Right cardiac atrium (tissue), 5 donors: ENCODE data around the gene TSGA10. TPM values are rescaled to one million over a fixed set of nuclear protein-coding genes. Genes with fewer than 3 reads are reported as not detected.
"Not testable (repeated sequence)": the region's sequence is repeated elsewhere in the genome, so short reads cannot be mapped to it uniquely, and the experiment has no call there.

Experiments
- ATAC-seq, 2 donors: fragments of 200-7000 bp; cut with Tn5 transposase; one replicate each; pipeline versions ENCODE4 v1.8.0 to v1.9.1; 2020; ENCODE audit warnings: moderate library complexity in 2 of 2, mild to moderate bottlenecking in 1 of 2
- DNase-seq, 3 donors: peaks; one replicate each; pipeline ENCODE4 v3.0.0-alpha.2; 2020
- H3K27ac ChIP-seq: one replicate; pipeline ENCODE4 v1.5.1; 2013; ENCODE audit warnings: mild to moderate bottlenecking, low read length, control low read depth, moderate library complexity
- H3K27me3 ChIP-seq: one replicate; pipeline ENCODE4 v1.6.1; 2013; ENCODE audit not compliant: control insufficient read depth, insufficient read depth
- H3K4me1 ChIP-seq: one replicate; pipeline ENCODE4 v1.6.1; 2013; ENCODE audit warnings: low read length; ENCODE audit not compliant: control insufficient read depth, insufficient read depth
- H3K4me3 ChIP-seq: one replicate; pipeline ENCODE4 v1.5.1; 2013; ENCODE audit warnings: low read length, control low read depth
- H3K9me3 ChIP-seq: one replicate; pipeline ENCODE4 v1.6.1; 2013; ENCODE audit warnings: low read length; ENCODE audit not compliant: control insufficient read depth
- WGBS: extraction: QIAGEN DNeasy Blood & Tissue Kit; methylation state at CpG from one replicate; pipeline ENCODE4 v1.1.7; 2013; 5-methylcytosine and 5-hydroxymethylcytosine counted together
- intact Hi-C, 4 donors: fragments of 100-400 bp; cut with DNase I; formaldehyde crosslinking; loops; one replicate each; pipeline versions ENCODE4 v1.11.0 to v1.14.0; 2022 to 2023
- polyA plus RNA-seq: library from polyadenylated mRNA; stranded (reverse); fragments of 200-250 nt; gene quantifications from one replicate; pipeline ENCODE4 v1.2.3, GENCODE V29; 2013
- total RNA-seq, 4 donors: library from RNA; stranded (reverse); fragmentation: NEBNext Ultra II Directional; extraction: Animal tissue kit (Norgen Biotek cat#: 25700); gene quantifications; one replicate each; pipeline ENCODE4 v1.2.1, GENCODE V29; 2021
- donor health status: healthy with polysubstance abuse.
- donor health status: DM: no; HTN: yes; CAD: no.
- donor health status: DM: no; HTN: no; CAD: no.
- donor health status: DM: no; HTN: yes; CAD: no; lungs with severe emphysema.
- donor health status: DM: yes; HTN: yes; CAD: no.

Gene TSGA10
- total and polyA plus RNA-seq, 5 donors, result 2.5 to 5.2 (median 4.4) TPM

DNA sequence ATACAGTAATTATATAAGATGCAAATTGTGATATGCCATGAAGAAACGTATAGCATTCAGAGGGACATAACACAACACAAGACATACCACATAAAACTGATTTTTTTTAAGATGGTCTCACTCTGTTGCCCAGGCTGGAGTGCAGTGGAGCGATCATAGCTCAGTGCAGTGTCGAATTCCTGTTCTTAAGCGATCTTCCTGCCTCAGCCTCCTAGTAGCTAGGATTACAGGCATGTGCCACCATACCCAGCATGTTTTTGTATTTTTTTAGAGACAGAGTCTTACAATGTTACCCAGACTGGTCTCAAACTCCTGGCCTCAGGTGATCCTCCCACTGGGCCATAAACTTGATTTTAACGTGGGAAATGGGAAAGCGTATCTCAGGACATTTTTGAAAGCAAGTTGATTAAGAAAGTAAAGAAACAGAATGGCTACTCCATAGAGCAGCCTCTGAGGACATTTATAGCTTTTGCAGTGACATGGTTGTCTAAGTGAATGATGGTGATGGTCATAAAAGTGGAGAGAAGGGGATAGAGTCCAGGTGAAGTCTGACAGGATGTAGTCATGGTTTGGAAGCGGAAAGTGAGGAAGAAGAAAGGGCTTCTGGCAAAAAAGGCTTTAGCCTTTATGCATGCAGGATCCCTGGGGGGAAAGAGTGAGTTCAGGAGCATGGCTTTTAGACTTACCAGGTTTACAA lies 2.4 kb downstream of the TSGA10 start:
- Histone ChIP-seq H3K4me1 (peaks cover 4% of the 10 kb centered on the region), H3K27me3 (no peaks in the 10 kb centered on the region), H3K9me3 (no peaks in the 10 kb centered on the region), H3K27ac (no peak overlapping the region), H3K4me3 (no peak overlapping the region)
- intact Hi-C loops, result no loop called here
- DNase-seq, result no peak
- WGBS, result 90% methylated on average over 7 of the region's 7 CpGs
- no peak for ATAC-seq

DNA sequence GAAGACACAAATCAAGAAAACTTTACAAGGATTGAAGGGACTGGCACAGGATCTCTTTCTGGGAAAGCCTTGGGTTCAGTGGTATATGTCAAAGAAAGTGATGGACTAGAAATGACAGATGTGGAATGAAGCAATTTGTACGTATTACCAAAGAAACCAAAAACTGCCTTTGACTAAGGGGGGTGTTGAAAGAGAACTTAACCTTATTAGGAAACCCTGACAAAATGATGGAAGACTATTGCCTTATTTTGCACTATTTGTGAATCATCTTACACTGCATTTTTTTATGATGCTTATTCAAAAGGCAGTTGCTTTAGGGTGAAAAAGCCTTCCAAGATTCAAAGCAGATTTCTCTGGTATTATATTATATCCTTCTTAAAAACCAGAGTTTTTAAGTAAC lies 4.0 kb downstream of the TSGA10 start:
- peaks cover 4% of the 10 kb centered on the region for H3K4me1 ChIP-seq
- H3K4me3 ChIP-seq, result no peak overlapping the region
- no peak overlapping the region for H3K27ac ChIP-seq
- ATAC-seq, result no peak
- no peaks in the 10 kb centered on the region for H3K9me3 ChIP-seq
- 78% methylated on average over 1 of the region's 1 CpG for WGBS
- H3K27me3 ChIP-seq, result no peaks in the 10 kb centered on the region
- no peak for DNase-seq
- intact Hi-C loops, result no loop called here

DNA sequence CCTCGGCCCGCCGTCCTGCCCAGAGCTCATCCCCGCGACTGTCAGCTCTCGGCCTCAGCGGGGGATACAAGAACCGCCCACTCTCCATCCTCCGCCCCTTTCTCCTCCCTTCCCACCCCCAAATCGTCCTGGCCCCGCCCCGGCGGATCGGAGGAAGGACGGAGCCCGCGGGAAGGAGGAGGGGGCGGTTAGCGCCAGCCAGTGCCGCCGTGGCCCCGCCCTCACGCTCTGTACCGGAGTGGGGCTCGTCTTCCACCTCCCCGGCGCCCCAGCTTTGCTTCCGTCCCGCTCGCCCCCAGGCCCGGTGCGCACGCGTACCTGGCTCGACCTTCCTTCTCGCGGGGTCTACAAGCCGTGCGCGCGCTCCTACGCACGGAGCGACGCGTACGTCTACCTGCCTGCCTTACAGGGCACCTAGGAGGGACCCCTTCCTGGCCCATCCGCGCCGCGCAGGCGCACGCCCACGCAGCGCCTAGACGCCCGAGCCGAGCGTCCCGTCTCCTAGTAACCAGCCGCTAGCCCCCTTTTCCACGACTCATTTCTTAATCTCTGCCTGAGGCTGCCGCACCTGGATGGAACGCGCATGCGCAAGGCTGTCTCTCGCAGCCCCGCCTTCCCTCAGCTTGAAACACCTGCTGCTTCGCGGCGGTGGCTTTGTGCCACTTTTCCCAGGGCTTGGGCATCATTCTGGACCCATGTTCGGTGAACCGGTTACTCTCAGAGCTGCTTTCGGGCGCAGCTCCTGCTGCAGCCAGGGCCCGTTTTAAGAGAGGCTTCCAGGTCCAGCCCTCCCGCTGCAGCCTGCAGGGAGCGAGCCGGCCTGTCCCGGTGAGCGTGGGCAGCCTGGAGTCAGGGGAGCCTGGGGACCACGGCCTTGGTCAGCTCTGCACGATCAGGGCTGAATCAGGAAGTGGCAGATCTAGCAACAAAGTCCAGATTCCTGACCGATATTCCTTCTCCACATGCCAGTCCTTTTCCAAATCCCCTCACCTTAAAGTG lies 13.3 kb downstream of the TSGA10 start, which contains the start of gene C2orf15:
Gene C2orf15, plus strand, starts transcription at position 598 of the 999 bp plus-strand sequence. CDS start 8,852 bp downstream, outside the sequence.
- Histone ChIP-seq H3K9me3 (no peaks in the 10 kb centered on the region), H3K4me3 (peak within 1 kb of the TSS; percentile 72), H3K4me1 (no peaks in the 10 kb centered on the region), H3K27ac (peak within 1 kb of the TSS; percentile 58), H3K27me3 (no peaks in the 10 kb centered on the region)
- DNase-seq (peak; percentile 93 to 97 (median 97)), ATAC-seq (peak; percentile 99)
- WGBS, result under 1% methylated on average over 82 of the region's 84 CpGs
- intact Hi-C loops, result loop anchor here in 1 of 4 donors (2.0 kb wide), 1 partner anchor 25 kb away; no protein-coding TSS in a partner anchor

DNA sequence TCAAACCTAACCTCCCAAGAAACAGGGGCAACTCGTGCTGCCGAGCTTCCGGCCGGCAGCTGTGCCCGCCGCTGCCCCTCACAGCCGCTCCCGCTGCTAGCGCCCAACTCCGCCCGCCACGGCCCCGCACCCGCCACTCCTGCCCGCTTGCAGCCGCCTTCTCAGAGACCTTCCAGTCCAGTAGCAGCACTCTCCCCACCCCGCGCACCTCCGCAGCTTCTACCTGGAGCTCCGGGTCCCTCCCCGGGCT lies 14.0 kb downstream of the TSGA10 start:
- peak; percentile 69 to 73 for ATAC-seq
- H3K4me1 ChIP-seq, result no peaks in the 10 kb centered on the region
- H3K4me3 ChIP-seq, result peak overlapping the region; percentile 72
- no peaks in the 10 kb centered on the region for H3K27me3 ChIP-seq
- no peaks in the 10 kb centered on the region for H3K9me3 ChIP-seq
- no peak for DNase-seq
- H3K27ac ChIP-seq, result peak overlapping the region; percentile 21
- under 1% methylated on average over 21 of the region's 21 CpGs for WGBS
- intact Hi-C loops, result no loop called here

DNA sequence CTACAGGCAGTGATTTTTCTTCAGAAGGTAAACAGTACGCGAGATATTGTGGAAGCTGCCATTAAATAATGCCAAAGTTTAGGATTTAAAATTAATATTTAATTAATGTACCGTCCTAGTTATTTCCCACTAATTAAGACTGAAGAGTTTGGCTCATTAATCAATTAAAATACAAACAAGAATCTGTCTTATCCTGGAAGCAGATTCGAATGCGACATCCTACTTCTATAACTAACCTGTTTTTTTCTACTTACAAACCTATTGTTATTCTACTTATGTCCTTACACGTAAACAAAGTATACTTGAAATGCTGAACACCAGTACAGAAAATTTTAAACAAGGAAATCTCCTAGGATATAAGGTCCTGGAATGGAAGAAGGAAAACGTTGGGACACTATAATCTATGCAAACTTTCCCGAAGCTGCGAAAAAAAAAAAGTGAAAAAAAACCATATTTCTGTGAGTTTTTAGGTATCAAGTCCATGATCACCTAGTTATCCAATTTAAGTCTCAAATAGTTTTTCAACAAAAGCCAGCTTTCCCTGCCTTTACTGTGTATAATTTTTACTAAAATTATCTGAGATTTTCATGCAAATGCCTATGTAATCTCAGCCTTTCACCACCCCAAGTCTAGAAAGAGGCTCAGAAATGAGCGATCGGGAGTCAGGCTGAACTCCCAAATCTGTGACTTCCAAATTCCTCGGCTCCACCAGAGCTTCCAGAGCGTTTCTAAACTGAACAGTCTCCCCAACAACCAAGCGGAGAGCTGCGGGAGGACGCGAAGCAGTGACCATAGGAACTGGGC lies 14.5 kb downstream of the TSGA10 start:
- ATAC-seq (no peak), DNase-seq (no peak)
- intact Hi-C loops, result no loop called here
- peak overlapping the region; percentile 21 for H3K27ac ChIP-seq
- WGBS, result 26% methylated on average over 17 of the region's 17 CpGs
- H3K27me3 ChIP-seq, result no peaks in the 10 kb centered on the region
- no peaks in the 10 kb centered on the region for H3K9me3 ChIP-seq
- peak overlapping the region; percentile 72 for H3K4me3 ChIP-seq
- H3K4me1 ChIP-seq, result no peaks in the 10 kb centered on the region

DNA sequence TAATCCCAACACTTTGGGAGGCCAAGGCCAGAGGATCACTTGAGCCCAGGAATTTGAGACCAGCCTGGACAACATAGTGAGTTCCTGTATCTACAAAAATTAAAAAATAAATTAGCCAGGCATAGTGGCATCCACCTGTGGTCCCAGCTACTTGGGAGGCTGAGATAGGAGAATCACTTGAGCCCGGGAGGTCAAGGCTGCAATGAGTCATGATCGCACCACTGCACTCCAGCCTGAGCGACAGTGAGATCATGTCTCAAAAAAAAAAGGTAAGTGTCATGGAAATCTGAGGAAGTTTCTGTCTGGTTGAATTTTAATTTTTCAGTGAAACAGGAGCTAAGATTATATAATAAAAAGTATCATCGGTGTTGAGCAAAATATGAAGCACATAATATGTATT lies 15.7 kb downstream of the TSGA10 start:
- H3K27me3 ChIP-seq, result no peaks in the 10 kb centered on the region
- H3K9me3 ChIP-seq, result no peaks in the 10 kb centered on the region
- DNase-seq, result no peak
- 96% methylated on average over 4 of the region's 4 CpGs for WGBS
- intact Hi-C loops, result no loop called here
- no peak overlapping the region for H3K4me3 ChIP-seq
- no peak overlapping the region for H3K27ac ChIP-seq
- H3K4me1 ChIP-seq, result no peaks in the 10 kb centered on the region
- no peak for ATAC-seq

DNA sequence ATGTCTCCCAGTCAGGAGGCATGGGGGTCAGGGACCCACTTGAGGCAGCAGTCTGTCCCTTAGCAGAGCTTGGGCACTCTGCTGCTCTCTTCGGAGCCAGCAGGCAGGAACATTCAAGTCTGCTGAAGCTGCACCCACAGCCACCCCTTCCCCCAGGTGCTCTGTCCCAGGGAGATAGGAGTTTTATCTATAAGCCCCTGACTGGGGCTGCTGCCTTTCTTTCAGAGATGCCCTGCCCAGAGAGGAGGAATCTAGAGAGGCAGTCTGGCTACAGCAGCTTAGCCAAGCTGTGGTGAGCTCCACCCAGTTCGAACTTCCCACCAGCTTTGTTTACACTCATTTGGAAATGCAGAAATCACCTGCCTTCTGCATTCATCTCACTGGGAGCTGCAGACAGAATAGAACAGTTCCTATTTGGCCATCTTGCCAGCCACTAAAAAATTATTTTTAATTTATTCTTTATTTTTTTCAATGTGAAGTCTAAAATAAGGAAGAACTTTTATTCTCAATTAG lies 19.6 kb downstream of the TSGA10 start:
- H3K9me3 ChIP-seq, ATAC-seq, intact Hi-C loops, H3K27me3 ChIP-seq, H3K27ac ChIP-seq, DNase-seq, H3K4me1 ChIP-seq, H3K4me3 ChIP-seq: not testable (repeated sequence)
- whole genome bisulfite sequencing, result 96% methylated on average over 2 of the region's 2 CpGs

DNA sequence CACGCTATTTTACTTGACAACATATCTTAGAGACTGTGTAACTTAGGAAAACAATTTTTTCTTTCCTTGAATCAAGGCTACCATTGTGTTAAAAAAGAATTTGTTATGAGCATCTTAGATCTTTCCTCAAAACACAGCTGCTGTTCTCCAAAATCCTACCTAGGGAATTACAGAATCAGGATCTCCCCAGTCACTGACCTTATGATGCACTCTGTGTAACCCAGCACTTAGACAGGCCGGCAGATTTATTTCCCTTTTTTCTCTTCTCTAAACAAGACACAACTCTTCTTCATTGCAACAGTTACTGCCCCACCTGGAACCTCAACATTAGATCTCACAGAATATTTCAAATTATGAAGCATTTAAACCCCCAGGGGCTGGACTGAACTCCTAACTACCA lies 26.8 kb downstream of the TSGA10 start:
- H3K27ac ChIP-seq, result no peak overlapping the region
- ATAC-seq, result no peak
- WGBS, result 89% methylated on average over 2 of the region's 2 CpGs
- no peak overlapping the region for H3K4me3 ChIP-seq
- no peaks in the 10 kb centered on the region for H3K4me1 ChIP-seq
- intact Hi-C loops, result no loop called here
- H3K27me3 ChIP-seq, result no peaks in the 10 kb centered on the region
- no peaks in the 10 kb centered on the region for H3K9me3 ChIP-seq
- no peak for DNase-seq

DNA sequence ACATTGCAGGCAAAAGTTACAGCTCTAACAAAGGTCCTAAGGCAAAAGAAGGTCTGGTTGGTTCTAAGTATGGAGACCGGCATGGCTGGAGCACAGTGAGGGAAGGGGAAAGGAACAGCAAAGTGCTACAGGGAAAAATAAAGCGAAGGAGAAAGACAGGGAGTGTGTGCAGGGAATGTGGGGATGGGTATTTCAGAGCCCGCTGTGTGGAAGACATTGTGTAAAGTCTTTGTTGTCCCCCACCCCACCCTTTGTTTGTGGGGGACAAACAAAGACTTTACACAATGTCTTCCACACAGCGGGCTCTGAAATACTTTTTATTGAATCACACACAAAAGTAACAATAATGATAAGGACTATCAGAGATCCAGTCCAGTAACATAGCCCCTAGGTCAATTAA lies 42.1 kb downstream of the TSGA10 start:
- intact Hi-C loops, result no loop called here
- 86% methylated on average over 4 of the region's 4 CpGs for WGBS

DNA sequence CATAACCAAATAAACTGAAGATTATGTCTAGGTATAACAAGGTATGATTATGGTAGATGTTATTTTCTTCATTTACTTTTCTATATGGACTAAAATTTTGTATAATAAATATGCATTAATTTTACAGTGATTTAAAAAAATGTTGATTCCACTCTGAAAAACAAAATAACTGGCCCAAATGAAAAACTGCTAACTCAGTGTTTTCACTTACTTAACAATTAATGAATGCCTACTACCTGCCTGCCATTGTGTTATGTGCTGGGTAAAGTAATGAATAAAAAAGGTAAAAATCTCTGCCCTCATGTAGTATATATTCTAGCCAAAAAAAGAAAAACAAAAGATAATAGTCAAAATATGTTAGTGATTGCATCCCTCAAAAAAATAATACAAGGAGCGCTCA lies 42.8 kb downstream of the TSGA10 start:
- ATAC-seq (no peak), DNase-seq (no peak)
- no peak overlapping the region for H3K27ac ChIP-seq
- intact Hi-C loops, result no loop called here
- no peak overlapping the region for H3K4me3 ChIP-seq
- H3K27me3 ChIP-seq, result no peaks in the 10 kb centered on the region
- no peaks in the 10 kb centered on the region for H3K4me1 ChIP-seq
- WGBS, result 92% methylated on average over 1 of the region's 1 CpG
- H3K9me3 ChIP-seq, result no peaks in the 10 kb centered on the region

More for the DNA sequence above, 42.1 kb downstream of the TSGA10 start:
- Histone ChIP-seq H3K4me1 (no peaks in the 10 kb centered on the region), H3K9me3 (no peaks in the 10 kb centered on the region), H3K4me3 (no peak overlapping the region), H3K27ac (no peak overlapping the region), H3K27me3 (no peaks in the 10 kb centered on the region)
- ATAC-seq, result no peak
- DNase-seq, result no peak
